Urinary bladder (tissue), 4 donors: ENCODE data around the gene TSKU. TPM values are rescaled to one million over a fixed set of nuclear protein-coding genes. Genes with fewer than 3 reads are reported as not detected.

Experiments used
- DNase-seq: peaks from one replicate; pipeline ENCODE4 v3.0.0-alpha.2; 2015; ENCODE audit errors: extremely low spot score
- H3K27ac ChIP-seq: one replicate; pipeline ENCODE4 v1.5.1; 2013; ENCODE audit warnings: low read depth, mild to moderate bottlenecking, moderate library complexity
- H3K36me3 ChIP-seq: one replicate; pipeline ENCODE4 v1.6.1; 2013; ENCODE audit warnings: mild to moderate bottlenecking, moderate library complexity; ENCODE audit not compliant: insufficient read depth
- H3K4me1 ChIP-seq: one replicate; pipeline ENCODE4 v1.6.1; 2013; ENCODE audit warnings: mild to moderate bottlenecking, moderate library complexity; ENCODE audit not compliant: insufficient read depth
- H3K4me3 ChIP-seq: one replicate; pipeline ENCODE4 v1.5.1; 2013; ENCODE audit warnings: low read depth, low read length
- WGBS: extraction: QIAGEN DNeasy Blood & Tissue Kit; methylation state at CpG from one replicate; pipeline ENCODE4 v1.1.7; 2013; 5-methylcytosine and 5-hydroxymethylcytosine counted together
- polyA plus RNA-seq: library from polyadenylated mRNA; stranded (reverse); fragments of 200-250 nt; gene quantifications from one replicate; pipeline ENCODE4 v1.2.3, GENCODE V29; 2013
- total RNA-seq: library from RNA; depleted of rRNA; stranded (reverse); fragments of >200 nt; gene quantifications from one replicate; pipeline ENCODE4 v1.2.3, GENCODE V29; 2014
- donor health status: healthy with polysubstance abuse.
- donor health status: healthy.

Gene TSKU
- total and polyA plus RNA-seq, 2 donors, result 10.0 to 55.9 TPM

DNA sequence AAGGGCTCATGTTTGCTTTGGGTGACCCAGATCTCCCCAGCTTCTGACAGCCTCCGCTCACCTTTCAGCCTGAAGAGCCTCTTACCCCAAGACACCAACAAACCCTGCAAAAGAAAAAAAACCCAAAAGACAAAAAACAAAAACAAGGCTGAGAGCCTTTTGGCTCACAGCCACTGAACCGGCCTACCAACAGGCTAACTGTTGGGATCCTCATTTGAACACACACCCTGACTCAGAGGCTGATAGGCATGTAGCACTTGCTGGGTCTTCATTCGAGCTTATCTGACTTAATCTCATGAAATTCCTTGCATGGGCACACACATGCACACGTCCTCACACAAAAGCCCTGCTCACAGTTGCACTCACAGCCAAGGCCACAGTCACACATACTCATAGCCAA, 22.9 kb upstream of the TSKU start:
- Histone ChIP-seq H3K4me1 (no peaks in the 10 kb centered on the region), H3K27ac (no peak overlapping the region), H3K36me3 (no peaks in the 10 kb centered on the region), H3K4me3 (no peak overlapping the region)
- WGBS, result 79% methylated on average over 4 of the region's 4 CpGs
- DNase-seq, result no peak

GRCh38 chr11:76761718-76762355, 21.3 kb upstream of the TSKU start:
- H3K27ac ChIP-seq, result no peak overlapping the region
- no peak overlapping the region for H3K4me3 ChIP-seq
- 93% methylated on average over 2 of the region's 2 CpGs for WGBS
- DNase-seq, result no peak
- H3K36me3 ChIP-seq, result no peaks in the 10 kb centered on the region
- H3K4me1 ChIP-seq, result no peaks in the 10 kb centered on the region

- Histone ChIP-seq H3K36me3 (no peaks in the 10 kb centered on the region), H3K4me3 (no peak overlapping the region), H3K27ac (no peak overlapping the region), H3K4me1 (no peaks in the 10 kb centered on the region)
- WGBS, result 96% methylated on average over 5 of the region's 5 CpGs
- DNase-seq, result no peak
Measured at GRCh38 chr11:76762356-76762752, 20.8 kb upstream of the TSKU start.

- WGBS, result 92% methylated on average over 5 of the region's 5 CpGs
- no peak for DNase-seq
Measured at GRCh38 chr11:76762867-76763572, 20.1 kb upstream of the TSKU start.

DNA sequence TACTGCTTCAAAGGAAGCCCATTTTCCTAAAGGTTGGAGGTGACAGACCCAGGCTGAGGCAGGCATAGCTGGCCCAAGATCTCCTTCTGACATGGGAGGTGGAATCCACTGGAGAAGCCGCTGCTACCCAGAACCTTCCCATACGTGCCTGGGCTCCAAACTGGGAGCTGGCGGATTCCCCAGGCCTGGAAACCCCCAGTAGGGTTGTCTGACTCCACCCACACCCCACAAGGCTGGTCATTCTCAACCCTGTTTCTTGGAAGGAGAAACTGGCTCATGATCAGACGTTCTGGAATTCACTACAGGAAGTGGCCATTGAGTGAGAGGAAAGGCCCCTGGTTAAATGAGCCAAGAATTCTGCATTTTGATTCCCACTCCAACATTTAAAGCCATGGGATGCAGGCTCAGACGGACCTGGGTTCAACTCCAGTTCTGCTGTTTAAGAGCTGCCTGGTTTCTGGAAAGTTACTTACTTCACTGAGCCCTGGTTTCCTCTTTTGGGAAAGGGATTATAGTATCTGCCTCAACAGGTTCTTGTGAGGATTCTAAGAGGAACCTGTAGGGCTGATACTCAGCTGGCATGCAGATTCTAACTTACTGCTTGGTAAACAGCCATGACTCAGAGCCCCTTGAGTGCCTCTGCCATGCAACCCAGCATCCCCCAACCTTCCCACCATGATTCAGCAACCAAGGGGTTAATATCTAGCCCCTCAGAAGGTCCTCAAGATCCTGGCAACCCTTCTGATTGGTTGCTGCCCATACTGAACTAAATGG, 19.4 kb upstream of the TSKU start:
- Histone ChIP-seq H3K36me3 (no peaks in the 10 kb centered on the region), H3K4me3 (no peak overlapping the region), H3K4me1 (no peaks in the 10 kb centered on the region), H3K27ac (no peak overlapping the region)
- DNase-seq, result no peak
- 19% methylated on average over 5 of the region's 5 CpGs for WGBS

More at GRCh38 chr11:76762867-76763572, 20.1 kb upstream of the TSKU start:
- H3K4me1 ChIP-seq, result no peaks in the 10 kb centered on the region
- no peak overlapping the region for H3K27ac ChIP-seq
- H3K4me3 ChIP-seq, result no peak overlapping the region
- H3K36me3 ChIP-seq, result no peaks in the 10 kb centered on the region

DNA sequence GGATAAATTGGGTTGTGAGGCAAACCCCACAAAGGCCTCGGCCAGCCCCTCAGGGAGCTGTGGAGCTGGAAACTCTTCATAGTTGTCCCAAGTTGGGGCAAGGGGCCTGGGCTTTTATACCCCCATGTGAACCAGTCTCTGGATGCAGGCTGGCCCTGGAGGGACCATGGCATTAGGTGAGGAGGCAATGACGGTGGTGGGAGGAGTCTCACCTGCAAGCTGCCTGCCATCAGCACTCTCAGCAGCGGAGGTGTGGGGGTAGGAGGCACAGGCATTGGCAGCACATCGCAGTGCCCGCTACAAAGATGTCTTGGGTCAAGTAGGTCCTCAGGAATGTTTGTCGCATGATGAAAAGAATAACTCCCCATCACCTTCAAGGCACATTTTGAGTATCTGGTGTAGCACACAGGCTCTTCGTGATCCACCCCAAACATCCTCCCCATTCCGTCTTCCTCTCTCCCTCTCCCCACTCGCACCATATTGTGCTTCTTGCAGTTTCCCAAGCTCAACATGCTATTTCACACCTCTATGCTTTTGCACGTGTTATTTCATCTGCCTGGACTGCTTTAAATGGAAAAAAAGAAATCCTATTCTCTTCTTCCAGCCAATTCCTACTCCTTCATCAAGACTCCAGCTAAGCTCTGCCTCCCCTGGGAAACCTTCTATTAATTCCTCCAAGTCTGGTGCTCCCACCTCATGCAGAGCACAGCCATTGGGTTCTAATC, 18.1 kb upstream of the TSKU start:
- H3K4me1 ChIP-seq, result no peaks in the 10 kb centered on the region
- WGBS, result 92% methylated on average over 10 of the region's 10 CpGs
- no peak overlapping the region for H3K27ac ChIP-seq
- no peak overlapping the region for H3K4me3 ChIP-seq
- H3K36me3 ChIP-seq, result no peaks in the 10 kb centered on the region
- no peak for DNase-seq

DNA sequence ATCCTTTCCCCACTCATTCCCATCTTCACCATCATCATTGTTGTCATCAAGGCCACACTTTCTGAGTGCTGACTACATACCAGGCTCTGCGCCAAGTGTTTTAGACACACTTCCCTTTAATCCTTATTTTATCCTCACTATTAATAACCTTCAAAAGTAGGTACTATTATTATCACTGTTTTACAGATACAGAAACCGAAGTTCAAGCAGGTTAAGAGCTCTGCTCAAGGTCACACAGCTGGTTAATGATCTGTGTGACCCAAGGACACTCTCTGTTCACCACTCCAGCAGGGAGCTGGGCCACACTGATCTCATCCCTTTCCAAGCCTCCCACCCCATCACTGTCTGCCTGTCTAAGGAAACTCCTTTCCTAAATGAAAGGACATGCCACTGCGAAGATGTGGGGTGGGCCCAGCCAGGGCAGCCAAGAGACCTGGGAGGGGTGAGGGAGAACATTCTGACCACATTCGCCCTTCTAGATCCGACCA, 17.2 kb upstream of the TSKU start:
- Histone ChIP-seq H3K36me3 (no peaks in the 10 kb centered on the region), H3K27ac (no peak overlapping the region), H3K4me1 (no peaks in the 10 kb centered on the region), H3K4me3 (no peak overlapping the region)
- no peak for DNase-seq
- 69% methylated on average over 5 of the region's 5 CpGs for WGBS

DNA sequence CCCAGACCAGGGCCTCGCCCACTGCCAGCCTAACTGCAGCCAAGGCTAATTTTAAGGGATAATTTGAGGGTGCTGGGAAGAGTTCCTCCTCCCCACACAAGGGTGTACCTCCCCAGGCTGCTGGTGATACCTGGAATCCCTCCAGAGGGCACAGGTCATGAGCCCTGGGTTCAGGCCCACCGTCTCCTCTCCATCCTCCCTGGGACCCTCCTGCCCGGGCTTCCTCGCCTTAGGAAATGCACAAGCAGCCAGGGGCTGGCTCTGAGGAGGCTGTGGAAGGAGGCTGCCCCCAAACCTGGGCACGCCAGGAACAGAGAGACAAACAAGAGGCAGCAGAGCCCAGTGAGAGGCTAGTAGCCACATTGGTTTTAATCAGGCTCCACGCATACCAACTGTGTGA, 16.6 kb upstream of the TSKU start:
- 97% methylated on average over 6 of the region's 6 CpGs for WGBS
- Histone ChIP-seq H3K4me3 (no peak overlapping the region), H3K4me1 (peaks cover 3% of the 10 kb centered on the region), H3K27ac (no peak overlapping the region), H3K36me3 (no peaks in the 10 kb centered on the region)
- DNase-seq, result no peak

DNA sequence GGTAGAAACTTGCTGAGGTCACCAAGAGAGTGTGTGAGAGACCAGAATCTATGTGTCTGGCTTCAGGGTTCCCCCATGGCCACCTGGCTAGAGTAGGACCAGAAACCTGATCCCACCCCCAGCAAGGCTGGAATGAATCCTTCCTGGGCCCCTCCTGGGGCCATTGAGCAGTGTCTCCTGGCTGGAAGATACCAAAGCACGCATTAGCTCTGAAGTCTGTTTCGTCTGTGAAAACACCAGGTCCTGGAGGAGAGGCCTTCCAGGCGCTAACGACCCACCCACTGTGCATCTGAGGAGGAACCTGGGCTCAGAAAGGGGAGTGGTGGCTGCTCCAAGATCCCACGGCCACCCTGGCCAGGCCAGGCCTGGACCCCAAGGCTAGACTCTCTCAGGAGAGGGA, 15.5 kb upstream of the TSKU start:
- no peak for DNase-seq
- 71% methylated on average over 5 of the region's 5 CpGs for WGBS
- Histone ChIP-seq H3K4me3 (no peak overlapping the region), H3K27ac (no peak overlapping the region), H3K36me3 (no peaks in the 10 kb centered on the region), H3K4me1 (peaks cover 6% of the 10 kb centered on the region)

GRCh38 chr11:76768088-76768908, 14.9 kb upstream of the TSKU start:
- H3K36me3 ChIP-seq, result no peaks in the 10 kb centered on the region
- DNase-seq, result no peak
- no peak overlapping the region for H3K4me3 ChIP-seq
- WGBS, result 29% methylated on average over 7 of the region's 7 CpGs
- H3K27ac ChIP-seq, result no peak overlapping the region
- peaks cover 6% of the 10 kb centered on the region for H3K4me1 ChIP-seq

GRCh38 chr11:76768909-76769560, 14.1 kb upstream of the TSKU start:
- Histone ChIP-seq H3K27ac (no peak overlapping the region), H3K4me3 (no peak overlapping the region)
- WGBS, result 81% methylated on average over 10 of the region's 10 CpGs

More at GRCh38 chr11:76768909-76769560, 14.1 kb upstream of the TSKU start:
- no peak for DNase-seq
- Histone ChIP-seq H3K36me3 (no peaks in the 10 kb centered on the region), H3K4me1 (peaks cover 6% of the 10 kb centered on the region)
